Neural crest cell (in vitro differentiated cells): ENCODE data around the gene PRMT2. TPM values are rescaled to one million over a fixed set of nuclear protein-coding genes. Genes with fewer than 3 reads are reported as not detected.

Source experiments
- DNase-seq: peaks from one replicate; pipeline ENCODE4 v3.0.0; 2021; ENCODE audit warnings: low read depth, mixed read lengths, low spot score
- H3K27ac Mint-ChIP-seq: one replicate; pipeline ENCODE4 v1.8.0; 2021; ENCODE audit warnings: mild to moderate bottlenecking, mixed read lengths; ENCODE audit not compliant: unreplicated experiment
- H3K27me3 Mint-ChIP-seq: 2 replicates; pipeline ENCODE4 v1.8.0; 2021; ENCODE audit warnings: low read depth, mild to moderate bottlenecking, mixed read lengths
- H3K36me3 Mint-ChIP-seq: 2 replicates; pipeline ENCODE4 v1.8.0; 2021; ENCODE audit warnings: low read depth, mild to moderate bottlenecking, mixed read lengths
- H3K4me1 Mint-ChIP-seq: 2 replicates; pipeline ENCODE4 v1.8.0; 2021; ENCODE audit warnings: mixed read lengths
- H3K4me3 Mint-ChIP-seq: one replicate; pipeline ENCODE4 v1.8.0; 2021; ENCODE audit warnings: mild to moderate bottlenecking, mixed read lengths
- H3K9me3 Mint-ChIP-seq: 2 replicates; pipeline ENCODE4 v1.8.0; 2021; ENCODE audit warnings: mixed read lengths
- total RNA-seq: library from RNA; stranded (reverse); gene quantifications from 2 replicates; pipeline ENCODE4 v1.2.1, GENCODE V29; 2021
- TF ChIP-seq, protein P1 (sequence below): fragments of 200-600 bp; sonication (generic); conservative IDR thresholded peaks from 2 replicates; pipeline ENCODE4 v1.5.0; 2021; ENCODE audit warnings: antibody characterized with exemption, mild to moderate bottlenecking

The PRMT2 gene
- total RNA-seq, 1 donor from 2014 or later: 109 TPM

- TF ChIP-seq, protein P1, sequence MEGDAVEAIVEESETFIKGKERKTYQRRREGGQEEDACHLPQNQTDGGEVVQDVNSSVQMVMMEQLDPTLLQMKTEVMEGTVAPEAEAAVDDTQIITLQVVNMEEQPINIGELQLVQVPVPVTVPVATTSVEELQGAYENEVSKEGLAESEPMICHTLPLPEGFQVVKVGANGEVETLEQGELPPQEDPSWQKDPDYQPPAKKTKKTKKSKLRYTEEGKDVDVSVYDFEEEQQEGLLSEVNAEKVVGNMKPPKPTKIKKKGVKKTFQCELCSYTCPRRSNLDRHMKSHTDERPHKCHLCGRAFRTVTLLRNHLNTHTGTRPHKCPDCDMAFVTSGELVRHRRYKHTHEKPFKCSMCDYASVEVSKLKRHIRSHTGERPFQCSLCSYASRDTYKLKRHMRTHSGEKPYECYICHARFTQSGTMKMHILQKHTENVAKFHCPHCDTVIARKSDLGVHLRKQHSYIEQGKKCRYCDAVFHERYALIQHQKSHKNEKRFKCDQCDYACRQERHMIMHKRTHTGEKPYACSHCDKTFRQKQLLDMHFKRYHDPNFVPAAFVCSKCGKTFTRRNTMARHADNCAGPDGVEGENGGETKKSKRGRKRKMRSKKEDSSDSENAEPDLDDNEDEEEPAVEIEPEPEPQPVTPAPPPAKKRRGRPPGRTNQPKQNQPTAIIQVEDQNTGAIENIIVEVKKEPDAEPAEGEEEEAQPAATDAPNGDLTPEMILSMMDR: no peak
- Mint-ChIP-seq H3K27me3 (no peaks in the 10 kb centered on the region), H3K4me3 (no peak overlapping the region), H3K36me3 (no peaks in the 10 kb centered on the region), H3K9me3 (peaks cover 12% of the 10 kb centered on the region), H3K4me1 (peaks cover 38% of the 10 kb centered on the region), H3K27ac (no peak overlapping the region)
- DNase-seq: no peak
Observed at GRCh38 chr21:46618738-46619379, 16.6 kb upstream of the PRMT2 start.

- Mint-ChIP-seq H3K27me3 (no peaks in the 10 kb centered on the region), H3K36me3 (no peaks in the 10 kb centered on the region), H3K9me3 (peaks cover 10% of the 10 kb centered on the region), H3K4me3 (no peak overlapping the region), H3K27ac (no peak overlapping the region), H3K4me1 (peaks cover 42% of the 10 kb centered on the region)
- DNase-seq: no peak
- TF ChIP-seq, protein P1: no peak
Observed at GRCh38 chr21:46619846-46620245, 15.6 kb upstream of the PRMT2 start.

GRCh38 chr21:46620846-46621245, 14.6 kb upstream of the PRMT2 start:
- Mint-ChIP-seq H3K27ac (peak overlapping the region; percentile 99), H3K36me3 (no peaks in the 10 kb centered on the region), H3K4me1 (peaks cover 42% of the 10 kb centered on the region), H3K4me3 (no peak overlapping the region), H3K9me3 (peaks cover 13% of the 10 kb centered on the region), H3K27me3 (no peaks in the 10 kb centered on the region)
- TF ChIP-seq, protein P1: no peak
- no peak for DNase-seq

- Mint-ChIP-seq H3K4me1 (peaks cover 42% of the 10 kb centered on the region), H3K9me3 (peaks cover 14% of the 10 kb centered on the region), H3K27ac (peak overlapping the region; percentile 99), H3K4me3 (peak overlapping the region; percentile 80), H3K36me3 (no peaks in the 10 kb centered on the region), H3K27me3 (no peaks in the 10 kb centered on the region)
- TF ChIP-seq, protein P1: no peak
- peak; percentile 38 for DNase-seq
Observed at GRCh38 chr21:46621457-46622182, 13.9 kb upstream of the PRMT2 start.

DNA sequence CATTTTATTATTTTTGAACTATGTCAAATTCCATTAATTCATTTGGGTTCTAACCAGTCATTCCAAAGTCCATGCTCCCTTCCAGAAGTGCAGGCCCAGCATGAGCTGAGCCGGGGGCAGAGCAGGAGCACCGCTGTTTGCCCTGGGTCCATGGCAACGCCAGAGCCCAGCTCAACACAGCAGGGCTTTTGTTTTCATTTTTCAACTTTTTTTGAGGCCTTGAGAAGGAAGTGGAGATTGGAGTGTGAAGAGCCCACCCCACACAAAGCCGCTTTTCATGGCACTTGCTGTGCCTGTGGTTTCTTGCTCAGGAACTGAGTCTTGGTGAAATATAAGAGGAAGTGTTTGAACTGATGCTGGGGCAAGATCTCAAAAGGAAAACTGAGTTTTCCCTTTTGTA, 13.2 kb upstream of the PRMT2 start:
- H3K4me3 Mint-ChIP-seq: peak overlapping the region; percentile 9

More for the DNA sequence above, 13.2 kb upstream of the PRMT2 start:
- peak overlapping the region; percentile 99 for H3K27ac Mint-ChIP-seq
- H3K36me3 Mint-ChIP-seq: no peaks in the 10 kb centered on the region
- TF ChIP-seq, protein P1: no peak
- H3K9me3 Mint-ChIP-seq: peaks cover 17% of the 10 kb centered on the region
- H3K4me1 Mint-ChIP-seq: peaks cover 45% of the 10 kb centered on the region
- DNase-seq: peak; percentile 56
- no peaks in the 10 kb centered on the region for H3K27me3 Mint-ChIP-seq
